HG03439 (cell line): Measurements from ENCODE around the gene BSND.

ENCODE experiments used
- ATAC-seq: cut with Tn5 transposase; IDR thresholded peaks from one replicate; pipeline ENCODE4 v1.9.1; 2021; ENCODE audit warnings: mild to moderate bottlenecking, moderate library complexity; ENCODE audit not compliant: unreplicated experiment

Gene BSND

GRCh38 chr1:54975356-54976108 lies 23.2 kb upstream of the BSND start:
- ATAC-seq = no peak

- no peak for ATAC-seq
Measured at GRCh38 chr1:54976747-54977146, 22.0 kb upstream of the BSND start.

GRCh38 chr1:54977533-54978297 lies 21.0 kb upstream of the BSND start:
- ATAC-seq = no peak

- no peak for ATAC-seq
Measured at GRCh38 chr1:54978528-54979326, 20.0 kb upstream of the BSND start.

GRCh38 chr1:54979327-54979891 lies 19.3 kb upstream of the BSND start:
- no peak for ATAC-seq

GRCh38 chr1:54980046-54980527 lies 18.6 kb upstream of the BSND start:
- no peak for ATAC-seq

GRCh38 chr1:54980528-54981241 lies 18.0 kb upstream of the BSND start, which contains the start of gene TMEM61:
TSS of gene TMEM61 (plus strand) at chr1:54980628. CDS start at chr1:54981066, 438 bp downstream.
- no peak for ATAC-seq

- ATAC-seq = no peak
Measured at GRCh38 chr1:54981466-54981865, 17.3 kb upstream of the BSND start.

GRCh38 chr1:54982739-54983138 lies 16.0 kb upstream of the BSND start:
- no peak for ATAC-seq

- ATAC-seq = no peak
Measured at GRCh38 chr1:54984131-54984842, 14.4 kb upstream of the BSND start.

- no peak for ATAC-seq
Measured at GRCh38 chr1:54985556-54985955, 13.2 kb upstream of the BSND start.

GRCh38 chr1:54986025-54986424 lies 12.7 kb upstream of the BSND start:
- no peak for ATAC-seq

GRCh38 chr1:54986533-54986932 lies 12.2 kb upstream of the BSND start:
- no peak for ATAC-seq

GRCh38 chr1:54987427-54987826 lies 11.3 kb upstream of the BSND start:
- ATAC-seq = no peak

- no peak for ATAC-seq
Measured at GRCh38 chr1:54987919-54988705, 10.6 kb upstream of the BSND start.

GRCh38 chr1:54988975-54989374 lies 9.8 kb upstream of the BSND start:
- ATAC-seq = no peak

GRCh38 chr1:54989473-54989872 lies 9.3 kb upstream of the BSND start:
- no peak for ATAC-seq

GRCh38 chr1:54989968-54990810 lies 8.5 kb upstream of the BSND start:
- no peak for ATAC-seq
